Astrocyte (in vitro differentiated cells and primary cell): ENCODE measurements around the gene CTNNA2.

Experiments used
- EZH2 ChIP-seq: IDR thresholded peaks from 2 replicates; pipeline ENCODE4 v1.6.1; 2012; ENCODE audit warnings: mild to moderate bottlenecking, low read length, inconsistent platforms; ENCODE audit not compliant: insufficient read depth
- TF ChIP-seq, protein P1 (sequence below): IDR thresholded peaks from 2 replicates; pipeline ENCODE4 v1.5.1; 2011; ENCODE audit warnings: low read depth, mild to moderate bottlenecking, inconsistent platforms, low read length, moderate library complexity; ENCODE audit not compliant: insufficient read depth

DNA sequence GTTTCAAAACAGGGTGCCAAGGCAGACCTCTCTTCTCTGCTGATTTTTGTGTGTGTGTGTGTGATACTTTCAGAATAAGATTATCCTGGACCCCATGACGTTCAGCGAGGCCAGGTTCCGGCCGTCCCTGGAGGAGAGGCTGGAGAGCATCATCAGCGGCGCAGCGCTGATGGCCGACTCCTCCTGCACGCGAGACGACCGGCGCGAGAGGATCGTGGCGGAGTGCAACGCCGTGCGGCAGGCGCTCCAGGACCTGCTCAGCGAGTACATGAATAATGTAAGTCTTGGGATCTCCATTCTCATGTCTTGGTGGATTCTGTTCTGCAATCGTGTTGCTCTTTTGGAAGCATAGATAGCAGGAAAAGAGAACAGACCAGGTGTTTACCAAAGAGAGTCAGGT, 396.7 kb downstream of the CTNNA2 start:
- TF ChIP-seq, protein P1, sequence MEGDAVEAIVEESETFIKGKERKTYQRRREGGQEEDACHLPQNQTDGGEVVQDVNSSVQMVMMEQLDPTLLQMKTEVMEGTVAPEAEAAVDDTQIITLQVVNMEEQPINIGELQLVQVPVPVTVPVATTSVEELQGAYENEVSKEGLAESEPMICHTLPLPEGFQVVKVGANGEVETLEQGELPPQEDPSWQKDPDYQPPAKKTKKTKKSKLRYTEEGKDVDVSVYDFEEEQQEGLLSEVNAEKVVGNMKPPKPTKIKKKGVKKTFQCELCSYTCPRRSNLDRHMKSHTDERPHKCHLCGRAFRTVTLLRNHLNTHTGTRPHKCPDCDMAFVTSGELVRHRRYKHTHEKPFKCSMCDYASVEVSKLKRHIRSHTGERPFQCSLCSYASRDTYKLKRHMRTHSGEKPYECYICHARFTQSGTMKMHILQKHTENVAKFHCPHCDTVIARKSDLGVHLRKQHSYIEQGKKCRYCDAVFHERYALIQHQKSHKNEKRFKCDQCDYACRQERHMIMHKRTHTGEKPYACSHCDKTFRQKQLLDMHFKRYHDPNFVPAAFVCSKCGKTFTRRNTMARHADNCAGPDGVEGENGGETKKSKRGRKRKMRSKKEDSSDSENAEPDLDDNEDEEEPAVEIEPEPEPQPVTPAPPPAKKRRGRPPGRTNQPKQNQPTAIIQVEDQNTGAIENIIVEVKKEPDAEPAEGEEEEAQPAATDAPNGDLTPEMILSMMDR = no peak
- TF ChIP-seq EZH2 = no peak
